HepG2 (cell line): Measurements from ENCODE around the gene RHOBTB1. TPM values are rescaled to one million over a fixed set of nuclear protein-coding genes. Genes with fewer than 3 reads are reported as not detected.

Experiments
- IRF2 ChIP-seq: IDR thresholded peaks from 2 replicates; pipeline ENCODE4 v1.6.1; 2018; ENCODE audit warnings: missing genetic modification reagents, missing compliant biosample characterization
- SMAD3 ChIP-seq: sonication (generic); formaldehyde crosslinking; IDR thresholded peaks from 2 replicates; pipeline ENCODE4 v1.4.0; 2020; ENCODE audit warnings: missing genetic modification reagents
- ZNF564 ChIP-seq: sonication (generic); formaldehyde crosslinking; IDR thresholded peaks from 2 replicates; pipeline ENCODE4 v1.8.1; 2023; ENCODE audit warnings: mild to moderate bottlenecking, missing genetic modification reagents
- ZSCAN20 ChIP-seq: sonication (generic); formaldehyde crosslinking; IDR thresholded peaks from 2 replicates; pipeline ENCODE4 v1.4.0; 2020; ENCODE audit warnings: missing genetic modification reagents, mild to moderate bottlenecking, borderline replicate concordance
- polyA plus RNA-seq, 8 experiments: library from polyadenylated mRNA; depleted of rRNA in 3 of 8; stranded (reverse) in 7 of 8; unstranded in 1 of 8; fragments of >200 nt; fragmentation: Illumina TruSeq in 4 of 8; extraction: Trizol in 4 of 8; gene quantifications; 2 replicates each; pipeline versions ENCODE4 v1.2.1 to v1.2.3, GENCODE V29; 2011 to 2016; ENCODE audit warnings: low read depth in 4 of 8, missing spikeins in 1 of 8, mixed read lengths in 1 of 8; ENCODE audit not compliant: insufficient read depth in 1 of 8
- total RNA-seq, 5 experiments: library from RNA; depleted of rRNA; stranded (reverse); fragments of >200 nt; fragmentation: Illumina TruSeq; extraction: Trizol; gene quantifications; 2 replicates each; pipeline ENCODE4 v1.2.3, GENCODE V29; 2016; ENCODE audit warnings: low read depth in 1 of 5
- TF ChIP-seq, protein P1 (sequence below): sonication (generic); formaldehyde crosslinking; IDR thresholded peaks from 2 replicates; pipeline ENCODE4 v1.4.0; 2020; ENCODE audit warnings: missing genetic modification reagents
- TF ChIP-seq, protein P2 (sequence below): sonication (generic); formaldehyde crosslinking; IDR thresholded peaks from 2 replicates; pipeline ENCODE4 v1.5.0; 2020; ENCODE audit warnings: mild to moderate bottlenecking, missing genetic modification reagents, borderline replicate concordance
- TF ChIP-seq, protein P3 (sequence below): sonication (generic); formaldehyde crosslinking; IDR thresholded peaks from 2 replicates; pipeline ENCODE4 v1.5.1; 2020; ENCODE audit warnings: missing genetic modification reagents, mild to moderate bottlenecking, borderline replicate concordance

RHOBTB1 gene
- total and polyA plus RNA-seq, 2 of the 13 experiments (the other 11 are each of a cell fraction or from before 2014, with no cell fraction given) = 18.8 to 59.5 TPM

DNA sequence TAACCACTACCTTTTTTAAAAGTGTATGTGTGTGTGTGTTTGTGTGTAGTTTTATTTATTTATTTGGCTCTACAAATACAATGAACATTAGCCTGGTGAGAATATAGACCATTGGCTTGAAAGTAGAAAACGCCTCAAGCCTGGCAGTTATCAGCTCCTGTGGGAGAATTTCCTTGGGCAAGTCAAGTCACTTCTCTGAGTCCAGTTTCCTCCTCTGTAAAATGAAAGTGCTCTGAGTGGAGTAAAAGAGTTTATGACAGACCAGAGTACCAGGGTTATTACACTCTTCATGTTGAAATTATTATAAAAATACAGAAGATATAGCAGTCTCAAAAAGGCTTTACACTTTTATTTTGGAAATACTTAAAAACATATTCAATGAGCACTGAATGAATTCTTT is 10.1 kb upstream of the RHOBTB1 start (continued):
- TF ChIP-seq, protein P1, sequence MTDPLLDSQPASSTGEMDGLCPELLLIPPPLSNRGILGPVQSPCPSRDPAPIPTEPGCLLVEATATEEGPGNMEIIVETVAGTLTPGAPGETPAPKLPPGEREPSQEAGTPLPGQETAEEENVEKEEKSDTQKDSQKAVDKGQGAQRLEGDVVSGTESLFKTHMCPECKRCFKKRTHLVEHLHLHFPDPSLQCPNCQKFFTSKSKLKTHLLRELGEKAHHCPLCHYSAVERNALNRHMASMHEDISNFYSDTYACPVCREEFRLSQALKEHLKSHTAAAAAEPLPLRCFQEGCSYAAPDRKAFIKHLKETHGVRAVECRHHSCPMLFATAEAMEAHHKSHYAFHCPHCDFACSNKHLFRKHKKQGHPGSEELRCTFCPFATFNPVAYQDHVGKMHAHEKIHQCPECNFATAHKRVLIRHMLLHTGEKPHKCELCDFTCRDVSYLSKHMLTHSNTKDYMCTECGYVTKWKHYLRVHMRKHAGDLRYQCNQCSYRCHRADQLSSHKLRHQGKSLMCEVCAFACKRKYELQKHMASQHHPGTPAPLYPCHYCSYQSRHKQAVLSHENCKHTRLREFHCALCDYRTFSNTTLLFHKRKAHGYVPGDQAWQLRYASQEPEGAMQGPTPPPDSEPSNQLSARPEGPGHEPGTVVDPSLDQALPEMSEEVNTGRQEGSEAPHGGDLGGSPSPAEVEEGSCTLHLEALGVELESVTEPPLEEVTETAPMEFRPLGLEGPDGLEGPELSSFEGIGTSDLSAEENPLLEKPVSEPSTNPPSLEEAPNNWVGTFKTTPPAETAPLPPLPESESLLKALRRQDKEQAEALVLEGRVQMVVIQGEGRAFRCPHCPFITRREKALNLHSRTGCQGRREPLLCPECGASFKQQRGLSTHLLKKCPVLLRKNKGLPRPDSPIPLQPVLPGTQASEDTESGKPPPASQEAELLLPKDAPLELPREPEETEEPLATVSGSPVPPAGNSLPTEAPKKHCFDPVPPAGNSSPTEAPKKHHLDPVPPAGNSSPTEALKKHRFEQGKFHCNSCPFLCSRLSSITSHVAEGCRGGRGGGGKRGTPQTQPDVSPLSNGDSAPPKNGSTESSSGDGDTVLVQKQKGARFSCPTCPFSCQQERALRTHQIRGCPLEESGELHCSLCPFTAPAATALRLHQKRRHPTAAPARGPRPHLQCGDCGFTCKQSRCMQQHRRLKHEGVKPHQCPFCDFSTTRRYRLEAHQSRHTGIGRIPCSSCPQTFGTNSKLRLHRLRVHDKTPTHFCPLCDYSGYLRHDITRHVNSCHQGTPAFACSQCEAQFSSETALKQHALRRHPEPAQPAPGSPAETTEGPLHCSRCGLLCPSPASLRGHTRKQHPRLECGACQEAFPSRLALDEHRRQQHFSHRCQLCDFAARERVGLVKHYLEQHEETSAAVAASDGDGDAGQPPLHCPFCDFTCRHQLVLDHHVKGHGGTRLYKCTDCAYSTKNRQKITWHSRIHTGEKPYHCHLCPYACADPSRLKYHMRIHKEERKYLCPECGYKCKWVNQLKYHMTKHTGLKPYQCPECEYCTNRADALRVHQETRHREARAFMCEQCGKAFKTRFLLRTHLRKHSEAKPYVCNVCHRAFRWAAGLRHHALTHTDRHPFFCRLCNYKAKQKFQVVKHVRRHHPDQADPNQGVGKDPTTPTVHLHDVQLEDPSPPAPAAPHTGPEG (CRISPR knock-in tag) = no peak
- TF ChIP-seq SMAD3 (no peak), ZNF564 (CRISPR knock-in tag) (no peak), IRF2 (CRISPR knock-in tag) (no peak), ZSCAN20 (no peak)
- TF ChIP-seq, protein P2, sequence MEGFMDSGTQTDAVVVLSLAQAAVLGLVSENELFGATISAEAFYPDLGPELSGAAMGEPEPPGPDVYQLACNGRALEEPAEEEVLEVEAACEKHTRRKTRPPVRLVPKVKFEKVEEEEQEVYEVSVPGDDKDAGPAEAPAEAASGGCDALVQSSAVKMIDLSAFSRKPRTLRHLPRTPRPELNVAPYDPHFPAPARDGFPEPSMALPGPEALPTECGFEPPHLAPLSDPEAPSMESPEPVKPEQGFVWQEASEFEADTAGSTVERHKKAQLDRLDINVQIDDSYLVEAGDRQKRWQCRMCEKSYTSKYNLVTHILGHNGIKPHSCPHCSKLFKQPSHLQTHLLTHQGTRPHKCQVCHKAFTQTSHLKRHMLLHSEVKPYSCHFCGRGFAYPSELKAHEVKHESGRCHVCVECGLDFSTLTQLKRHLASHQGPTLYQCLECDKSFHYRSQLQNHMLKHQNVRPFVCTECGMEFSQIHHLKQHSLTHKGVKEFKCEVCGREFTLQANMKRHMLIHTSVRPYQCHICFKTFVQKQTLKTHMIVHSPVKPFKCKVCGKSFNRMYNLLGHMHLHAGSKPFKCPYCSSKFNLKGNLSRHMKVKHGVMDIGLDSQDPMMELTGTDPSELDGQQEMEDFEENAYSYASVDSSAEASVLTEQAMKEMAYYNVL (CRISPR knock-in tag) = no peak
- TF ChIP-seq, protein P3, sequence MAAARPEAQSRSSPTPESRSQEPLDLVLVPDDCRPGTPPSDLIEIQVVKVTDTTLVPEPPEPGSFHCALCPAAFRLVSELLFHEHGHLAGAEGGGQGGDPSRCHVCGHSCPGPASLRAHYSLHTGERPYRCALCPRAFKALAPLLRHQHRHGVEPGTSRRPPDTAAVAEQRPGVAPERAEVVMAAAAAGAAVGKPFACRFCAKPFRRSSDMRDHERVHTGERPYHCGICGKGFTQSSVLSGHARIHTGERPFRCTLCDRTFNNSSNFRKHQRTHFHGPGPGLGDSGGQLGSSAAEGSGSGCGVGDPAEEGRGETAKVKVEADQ (CRISPR knock-in tag) = no peak
- TF ChIP-seq, all 625 proteins: peak for 0
